Measurements from ENCODE around the gene FMO4.
"Not testable (repeated sequence)": the region's sequence is repeated elsewhere in the genome, so short reads cannot be mapped to it uniquely, and the experiment has no call there.

FMO4 gene

DNA sequence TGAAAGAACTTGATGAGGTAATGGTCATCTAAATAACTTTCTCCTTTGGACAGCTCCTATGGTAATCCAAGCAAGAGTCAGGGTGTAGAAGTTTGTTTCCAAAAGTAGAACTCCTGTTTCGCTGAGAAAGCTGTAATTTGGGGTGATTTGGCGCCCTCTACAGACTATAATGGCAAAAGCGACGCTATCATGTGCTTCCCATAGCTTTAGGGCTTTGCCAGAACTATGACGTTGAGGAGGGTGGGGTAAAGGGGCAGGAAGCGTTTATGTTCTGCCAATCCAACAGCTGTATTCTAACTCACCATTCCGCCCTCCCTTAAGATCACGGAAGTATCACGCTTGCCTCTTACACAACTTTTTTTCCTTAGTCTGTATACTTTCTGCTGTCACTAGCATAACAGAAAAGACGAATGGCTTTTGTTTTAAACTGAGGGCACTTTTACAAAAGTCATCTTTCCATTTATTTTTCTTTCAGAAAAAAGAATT is at the start of gene FMO4:
Gene FMO4 (plus strand): TSS at position 349 of the 486 bp plus-strand sequence. CDS start 5,643 bp downstream, outside the sequence.
- H3K36me3 Mint-ChIP-seq: peaks cover 8 to 11% of the 10 kb centered on the region in 2 donors
- no peaks in the 10 kb centered on the region for H3K9me3 Mint-ChIP-seq
- H3K27me3 Mint-ChIP-seq: no peaks in the 10 kb centered on the region
- peak within 1 kb of the TSS; percentile 92 for H3K27ac Mint-ChIP-seq
- ATAC-seq (replicated peaks): peak; percentile 99
- DNase-seq: peak; percentile 82
- H3K4me1 Mint-ChIP-seq: peaks cover 7 to 17% of the 10 kb centered on the region in 2 donors
- H3K4me3 Mint-ChIP-seq: peak within 1 kb of the TSS; percentile 80 to 83

GRCh38 chr1:171265686-171266085 is 48.3 kb upstream of the FMO4 start:
- ATAC-seq (replicated peaks): no peak

DNA sequence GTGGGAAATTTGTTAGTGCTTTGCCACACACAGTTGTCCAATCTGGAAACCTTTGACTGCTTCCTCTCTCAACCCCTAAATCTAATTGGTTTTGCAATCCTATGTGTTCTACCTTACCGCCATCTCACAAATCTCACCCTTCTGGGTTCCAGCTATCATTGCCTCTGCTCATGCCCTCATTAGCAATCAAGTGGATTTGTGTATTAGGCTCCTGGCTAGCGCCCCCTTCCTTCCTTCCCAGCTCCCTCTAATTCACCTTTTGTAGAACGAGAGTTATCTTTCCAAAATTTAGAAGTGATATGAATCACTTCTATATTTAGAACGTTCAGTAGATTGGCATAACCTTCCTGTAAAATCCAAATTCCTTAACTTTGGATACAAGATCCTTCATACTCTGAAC is 47.1 kb upstream of the FMO4 start:
- Mint-ChIP-seq H3K9me3 (no peaks in the 10 kb centered on the region), H3K27ac (no peak overlapping the region), H3K4me1 (peaks cover 2 to 5% of the 10 kb centered on the region in 2 donors), H3K36me3 (no peaks in the 10 kb centered on the region), H3K4me3 (no peak overlapping the region), H3K27me3 (peaks cover 11 to 18% of the 10 kb centered on the region in 2 donors)
- ATAC-seq (replicated peaks): no peak
- no peak for DNase-seq

More at GRCh38 chr1:171265686-171266085, 48.3 kb upstream of the FMO4 start:
- no peaks in the 10 kb centered on the region for H3K36me3 Mint-ChIP-seq
- no peak for DNase-seq
- H3K27me3 Mint-ChIP-seq: peaks cover 7 to 15% of the 10 kb centered on the region in 2 donors
- H3K27ac Mint-ChIP-seq: no peak overlapping the region
- no peaks in the 10 kb centered on the region for H3K4me1 Mint-ChIP-seq
- no peak overlapping the region for H3K4me3 Mint-ChIP-seq
- no peaks in the 10 kb centered on the region for H3K9me3 Mint-ChIP-seq

- DNase-seq (no peak), ATAC-seq (replicated peaks) (no peak)
- Mint-ChIP-seq H3K27me3 (peaks cover 11 to 18% of the 10 kb centered on the region in 2 donors), H3K4me3 (no peak overlapping the region), H3K4me1 (peaks cover 2 to 5% of the 10 kb centered on the region in 2 donors), H3K9me3 (no peaks in the 10 kb centered on the region), H3K36me3 (no peaks in the 10 kb centered on the region), H3K27ac (no peak overlapping the region)
Measured at GRCh38 chr1:171267391-171267790, 46.6 kb upstream of the FMO4 start.

GRCh38 chr1:171270806-171271205 is 43.2 kb upstream of the FMO4 start:
- H3K36me3 Mint-ChIP-seq: no peaks in the 10 kb centered on the region
- no peak for DNase-seq
- no peak overlapping the region for H3K4me3 Mint-ChIP-seq
- H3K4me1 Mint-ChIP-seq: peaks cover 2 to 5% of the 10 kb centered on the region in 2 donors
- no peak for ATAC-seq (replicated peaks)
- peaks cover 18% of the 10 kb centered on the region in 2 donors for H3K27me3 Mint-ChIP-seq
- H3K27ac Mint-ChIP-seq: no peak overlapping the region
- no peaks in the 10 kb centered on the region for H3K9me3 Mint-ChIP-seq

DNA sequence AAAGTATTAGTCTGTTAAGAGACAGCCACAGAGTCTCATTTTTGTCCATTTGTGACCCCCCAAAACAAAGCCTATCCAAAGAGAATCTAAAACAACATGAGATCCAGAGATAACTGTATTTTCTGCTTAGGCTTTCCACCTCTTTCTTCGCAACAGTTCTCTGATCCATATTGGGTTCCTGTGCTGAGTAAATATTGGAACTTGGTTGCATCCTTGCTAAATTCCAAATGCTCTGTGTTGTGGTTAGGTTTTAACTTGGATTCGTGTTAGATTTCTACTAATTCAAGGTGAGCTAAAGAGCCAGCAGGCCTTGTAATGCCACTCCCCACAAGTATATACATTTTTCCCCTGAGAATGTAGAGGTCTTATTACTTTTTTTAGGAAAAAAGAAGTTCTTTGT is 36.4 kb upstream of the FMO4 start:
- H3K36me3 Mint-ChIP-seq: no peaks in the 10 kb centered on the region
- no peak for ATAC-seq (replicated peaks)
- H3K27me3 Mint-ChIP-seq: peaks cover 0 to 7% of the 10 kb centered on the region in 2 donors
- no peak for DNase-seq
- H3K4me1 Mint-ChIP-seq: peaks cover 16 to 38% of the 10 kb centered on the region in 2 donors
- no peak overlapping the region for H3K4me3 Mint-ChIP-seq
- H3K9me3 Mint-ChIP-seq: peaks cover 0 to 2% of the 10 kb centered on the region in 2 donors
- no peak overlapping the region for H3K27ac Mint-ChIP-seq

DNA sequence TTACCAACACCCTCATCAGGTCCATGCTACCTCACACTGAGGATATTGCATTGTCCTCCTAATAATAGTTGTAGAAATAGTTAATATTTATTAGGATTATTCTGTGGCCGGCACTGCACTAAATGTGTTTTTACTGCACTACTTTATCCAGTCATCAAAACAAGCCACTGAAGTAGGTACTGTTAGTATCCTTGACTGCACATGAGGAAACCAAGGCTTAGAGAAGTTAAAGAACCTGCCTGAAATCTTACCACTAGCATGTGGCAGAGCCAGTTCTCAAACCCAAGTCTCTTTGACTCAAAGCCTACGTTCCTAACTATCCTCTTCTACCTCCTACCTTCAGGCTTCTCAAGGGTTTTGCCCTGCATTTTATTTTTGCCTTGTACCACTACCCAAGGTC is 34.7 kb upstream of the FMO4 start:
- Mint-ChIP-seq H3K4me3 (peak overlapping the region; percentile 50 to 51), H3K36me3 (no peaks in the 10 kb centered on the region), H3K27ac (peak overlapping the region; percentile 26), H3K4me1 (peaks cover 16 to 49% of the 10 kb centered on the region in 2 donors), H3K27me3 (no peaks in the 10 kb centered on the region), H3K9me3 (peaks cover 0 to 2% of the 10 kb centered on the region in 2 donors)
- ATAC-seq (replicated peaks): peak; percentile 66
- DNase-seq: no peak

DNA sequence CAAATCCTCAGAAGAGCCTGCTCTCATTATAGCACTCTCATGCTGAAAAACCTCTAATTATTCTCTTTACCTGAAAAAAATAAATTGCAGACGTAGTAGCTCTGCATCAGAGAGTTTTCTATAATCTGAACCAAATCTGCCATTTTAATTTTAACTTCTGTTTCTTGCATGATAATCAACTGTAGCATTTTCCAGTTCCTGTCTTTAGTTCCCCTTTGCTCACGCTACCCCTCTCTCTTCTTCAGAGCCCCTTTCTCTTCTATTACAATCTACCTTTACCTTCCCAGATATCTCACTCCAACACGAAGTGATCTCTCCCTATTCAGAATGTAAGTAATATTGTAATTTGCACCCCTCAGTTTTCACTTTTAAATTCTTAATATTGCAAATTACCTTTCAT is 34.3 kb upstream of the FMO4 start:
- peaks cover 0 to 2% of the 10 kb centered on the region in 2 donors for H3K9me3 Mint-ChIP-seq
- H3K27ac Mint-ChIP-seq: peak overlapping the region; percentile 26
- H3K4me3 Mint-ChIP-seq: peak overlapping the region; percentile 50 to 51
- H3K4me1 Mint-ChIP-seq: peaks cover 16 to 49% of the 10 kb centered on the region in 2 donors
- H3K27me3 Mint-ChIP-seq: no peaks in the 10 kb centered on the region
- DNase-seq (no peak), ATAC-seq (replicated peaks) (peak; percentile 71 to 81)
- no peaks in the 10 kb centered on the region for H3K36me3 Mint-ChIP-seq

GRCh38 chr1:171280599-171280998 is 33.4 kb upstream of the FMO4 start:
- peaks cover 16 to 52% of the 10 kb centered on the region in 2 donors for H3K4me1 Mint-ChIP-seq

GRCh38 chr1:171286032-171286705 is 27.8 kb upstream of the FMO4 start:
- Mint-ChIP-seq H3K36me3 (no peaks in the 10 kb centered on the region), H3K4me3 (no peak overlapping the region), H3K27me3 (no peaks in the 10 kb centered on the region), H3K4me1 (peaks cover 12 to 47% of the 10 kb centered on the region in 2 donors), H3K27ac (no peak overlapping the region), H3K9me3 (no peaks in the 10 kb centered on the region)
- DNase-seq (peak; percentile 8), ATAC-seq (replicated peaks) (peak; percentile 87 to 90)

More at GRCh38 chr1:171280599-171280998, 33.4 kb upstream of the FMO4 start:
- H3K4me3 Mint-ChIP-seq: no peak overlapping the region
- no peaks in the 10 kb centered on the region for H3K27me3 Mint-ChIP-seq
- no peaks in the 10 kb centered on the region for H3K36me3 Mint-ChIP-seq
- ATAC-seq (replicated peaks) (peak in 1 of 2 donors; percentile 20), DNase-seq (no peak)
- H3K27ac Mint-ChIP-seq: peak overlapping the region; percentile 37
- H3K9me3 Mint-ChIP-seq: peaks cover 0 to 2% of the 10 kb centered on the region in 2 donors

DNA sequence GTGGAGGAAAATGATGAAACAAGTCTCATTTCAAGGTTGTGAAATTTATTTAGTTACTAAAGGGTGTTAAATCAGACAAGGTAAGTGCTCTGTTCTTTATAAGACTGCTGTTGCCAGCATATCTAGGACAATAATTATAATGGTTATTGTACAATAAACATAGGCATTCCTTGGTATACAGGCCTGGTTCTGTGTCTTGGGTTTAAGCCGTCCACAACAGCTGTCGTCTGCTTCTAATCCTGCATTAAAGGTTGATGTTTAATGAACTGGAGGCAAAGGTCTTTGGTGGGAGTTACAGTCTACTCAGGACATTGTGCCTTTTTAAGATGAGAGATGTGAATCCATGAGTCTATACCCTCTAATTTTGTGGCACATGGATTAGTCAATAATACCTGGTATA is 23.4 kb upstream of the FMO4 start:
- Mint-ChIP-seq H3K27me3 (peaks cover 4 to 6% of the 10 kb centered on the region in 2 donors), H3K36me3 (no peaks in the 10 kb centered on the region), H3K27ac (no peak overlapping the region), H3K4me1 (peaks cover 10 to 21% of the 10 kb centered on the region in 2 donors), H3K9me3 (no peaks in the 10 kb centered on the region), H3K4me3 (no peak overlapping the region)
- DNase-seq: no peak
- no peak for ATAC-seq (replicated peaks)

DNA sequence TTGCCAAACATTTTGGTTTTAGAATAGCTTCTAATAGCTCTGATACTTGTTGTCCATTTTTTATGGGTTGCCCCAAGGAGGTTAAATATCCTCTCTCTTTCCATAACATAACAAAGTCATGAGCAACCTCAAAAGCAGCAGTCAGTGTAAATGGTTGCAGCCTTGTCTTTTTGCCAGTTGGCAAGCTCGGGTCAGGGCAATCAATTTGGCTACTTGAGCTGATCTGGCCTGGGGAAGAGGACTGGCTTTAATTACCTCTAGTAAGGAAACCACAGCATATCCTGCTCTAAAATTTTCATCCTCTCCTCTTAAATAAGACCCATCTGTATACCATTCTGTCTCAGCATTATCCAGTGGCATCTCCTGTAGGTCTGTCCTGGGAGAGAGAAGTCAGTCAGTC is 21.2 kb upstream of the FMO4 start:
- Mint-ChIP-seq H3K36me3 (peaks cover under 1 to 1% of the 10 kb centered on the region in 2 donors), H3K4me3 (no peak overlapping the region), H3K27ac (no peak overlapping the region), H3K4me1 (peaks cover 6 to 15% of the 10 kb centered on the region in 2 donors), H3K27me3 (peaks cover 8 to 11% of the 10 kb centered on the region in 2 donors), H3K9me3 (peaks cover 0 to under 1% of the 10 kb centered on the region in 2 donors)
- ATAC-seq (replicated peaks) (no peak), DNase-seq (no peak)

- H3K4me1 Mint-ChIP-seq, DNase-seq: not testable (repeated sequence)
- H3K9me3 Mint-ChIP-seq: peaks cover 11 to 14% of the 10 kb centered on the region in 2 donors
Measured at GRCh38 chr1:171295383-171295782, 18.6 kb upstream of the FMO4 start.

GRCh38 chr1:171295821-171296220 is 18.2 kb upstream of the FMO4 start:
- ATAC-seq (replicated peaks) (no peak), DNase-seq (no peak)
- Mint-ChIP-seq H3K4me3 (no peak overlapping the region), H3K36me3 (peaks cover 11 to 16% of the 10 kb centered on the region in 2 donors), H3K27me3 (peaks cover 17 to 18% of the 10 kb centered on the region in 2 donors), H3K4me1 (peaks cover 6 to 9% of the 10 kb centered on the region in 2 donors), H3K9me3 (peaks cover 13 to 14% of the 10 kb centered on the region in 2 donors), H3K27ac (no peak overlapping the region)

More at GRCh38 chr1:171295383-171295782, 18.6 kb upstream of the FMO4 start:
- H3K4me3 Mint-ChIP-seq; H3K27ac Mint-ChIP-seq; ATAC-seq (replicated peaks): not testable (repeated sequence)
- H3K27me3 Mint-ChIP-seq: peaks cover 15 to 18% of the 10 kb centered on the region in 2 donors
- peaks cover 11 to 16% of the 10 kb centered on the region in 2 donors for H3K36me3 Mint-ChIP-seq

DNA sequence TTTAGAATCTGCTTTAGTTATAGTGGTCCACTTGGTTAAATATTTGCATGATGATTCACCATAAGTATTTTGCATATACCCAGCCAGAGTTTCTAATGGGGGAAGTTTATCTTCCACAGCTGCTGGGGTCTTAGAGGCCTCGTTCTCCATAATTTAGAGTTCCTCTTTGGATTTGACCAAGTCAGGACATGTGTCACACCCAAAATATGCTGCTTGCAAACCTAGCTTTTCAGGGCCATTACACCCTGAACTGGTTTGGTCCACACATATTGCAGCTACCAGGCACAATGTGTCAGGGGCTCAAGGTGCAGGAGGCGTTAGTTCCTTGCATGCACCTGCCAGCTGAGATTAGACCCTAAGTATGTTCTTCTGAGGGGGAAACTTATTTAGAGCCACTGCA is 17.1 kb upstream of the FMO4 start:
- Mint-ChIP-seq H3K4me1 (peaks cover 6 to 9% of the 10 kb centered on the region in 2 donors), H3K27me3 (peaks cover 18 to 23% of the 10 kb centered on the region in 2 donors), H3K9me3 (peaks cover 19 to 20% of the 10 kb centered on the region in 2 donors), H3K4me3 (no peak overlapping the region), H3K27ac (no peak overlapping the region), H3K36me3 (peaks cover 11 to 23% of the 10 kb centered on the region in 2 donors)
- DNase-seq (no peak), ATAC-seq (replicated peaks) (peak; percentile 57 to 76)
